HFF-Myc (cell line): ENCODE data around the gene AKR1C2.

Experiments
- DNase-seq: peaks from one replicate; pipeline ENCODE4 v3.0.0-alpha.2; 2011; ENCODE audit warnings: low read depth; ENCODE audit errors: extremely low read depth
- H3K4me3 ChIP-seq: replicated peaks from 2 replicates; pipeline ENCODE4 v1.5.1; 2011; ENCODE audit warnings: low read depth, mild to moderate bottlenecking, control low read depth, low read length
- TF ChIP-seq, protein P1 (sequence below): IDR thresholded peaks from 2 replicates; pipeline ENCODE4 v1.5.1; 2012; ENCODE audit warnings: mild to moderate bottlenecking, low read depth, low read length, control low read depth; ENCODE audit errors: missing control alignments

Gene AKR1C2

GRCh38 chr10:5041471-5042023, 37.9 kb upstream of the AKR1C2 start:
- DNase-seq, result no peak
- no peak overlapping the region for H3K4me3 ChIP-seq
- TF ChIP-seq, protein P1, sequence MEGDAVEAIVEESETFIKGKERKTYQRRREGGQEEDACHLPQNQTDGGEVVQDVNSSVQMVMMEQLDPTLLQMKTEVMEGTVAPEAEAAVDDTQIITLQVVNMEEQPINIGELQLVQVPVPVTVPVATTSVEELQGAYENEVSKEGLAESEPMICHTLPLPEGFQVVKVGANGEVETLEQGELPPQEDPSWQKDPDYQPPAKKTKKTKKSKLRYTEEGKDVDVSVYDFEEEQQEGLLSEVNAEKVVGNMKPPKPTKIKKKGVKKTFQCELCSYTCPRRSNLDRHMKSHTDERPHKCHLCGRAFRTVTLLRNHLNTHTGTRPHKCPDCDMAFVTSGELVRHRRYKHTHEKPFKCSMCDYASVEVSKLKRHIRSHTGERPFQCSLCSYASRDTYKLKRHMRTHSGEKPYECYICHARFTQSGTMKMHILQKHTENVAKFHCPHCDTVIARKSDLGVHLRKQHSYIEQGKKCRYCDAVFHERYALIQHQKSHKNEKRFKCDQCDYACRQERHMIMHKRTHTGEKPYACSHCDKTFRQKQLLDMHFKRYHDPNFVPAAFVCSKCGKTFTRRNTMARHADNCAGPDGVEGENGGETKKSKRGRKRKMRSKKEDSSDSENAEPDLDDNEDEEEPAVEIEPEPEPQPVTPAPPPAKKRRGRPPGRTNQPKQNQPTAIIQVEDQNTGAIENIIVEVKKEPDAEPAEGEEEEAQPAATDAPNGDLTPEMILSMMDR, result no peak

DNA sequence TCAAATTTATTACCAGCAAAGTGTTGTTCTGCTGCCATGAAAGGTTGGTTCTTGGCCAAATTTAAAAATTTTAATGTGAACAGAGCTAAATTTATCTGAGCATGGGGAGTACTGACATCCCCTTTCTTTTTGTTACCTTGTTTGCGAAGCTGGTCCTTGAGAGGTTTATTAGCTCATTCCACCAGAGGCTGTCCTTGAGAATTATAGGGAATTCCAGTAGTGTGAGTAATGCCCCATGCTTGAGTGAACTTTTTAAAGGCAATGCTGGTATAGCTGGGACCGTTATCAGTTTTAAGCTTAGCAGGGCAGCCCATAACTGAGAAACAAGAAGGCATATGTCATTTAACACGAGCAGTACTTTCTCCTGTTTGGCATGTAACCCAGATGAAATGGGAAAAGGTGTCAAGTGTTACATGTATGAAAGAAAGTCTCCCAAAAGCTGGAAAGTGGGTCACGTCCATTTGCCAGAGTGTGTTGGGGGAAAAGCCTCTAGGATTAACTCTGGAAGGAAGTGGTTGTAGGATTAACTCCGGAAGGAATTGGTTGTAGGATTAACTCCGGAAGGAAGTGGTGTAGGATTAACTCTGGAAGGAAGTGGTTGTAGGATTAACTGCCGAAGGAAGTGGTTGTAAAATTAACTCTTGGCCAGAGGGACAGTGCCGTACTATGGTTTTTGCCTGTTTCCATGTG, 37.3 kb upstream of the AKR1C2 start:
- DNase-seq, result no peak
- TF ChIP-seq, protein P1, result no peak
- H3K4me3 ChIP-seq, result no peak overlapping the region

DNA sequence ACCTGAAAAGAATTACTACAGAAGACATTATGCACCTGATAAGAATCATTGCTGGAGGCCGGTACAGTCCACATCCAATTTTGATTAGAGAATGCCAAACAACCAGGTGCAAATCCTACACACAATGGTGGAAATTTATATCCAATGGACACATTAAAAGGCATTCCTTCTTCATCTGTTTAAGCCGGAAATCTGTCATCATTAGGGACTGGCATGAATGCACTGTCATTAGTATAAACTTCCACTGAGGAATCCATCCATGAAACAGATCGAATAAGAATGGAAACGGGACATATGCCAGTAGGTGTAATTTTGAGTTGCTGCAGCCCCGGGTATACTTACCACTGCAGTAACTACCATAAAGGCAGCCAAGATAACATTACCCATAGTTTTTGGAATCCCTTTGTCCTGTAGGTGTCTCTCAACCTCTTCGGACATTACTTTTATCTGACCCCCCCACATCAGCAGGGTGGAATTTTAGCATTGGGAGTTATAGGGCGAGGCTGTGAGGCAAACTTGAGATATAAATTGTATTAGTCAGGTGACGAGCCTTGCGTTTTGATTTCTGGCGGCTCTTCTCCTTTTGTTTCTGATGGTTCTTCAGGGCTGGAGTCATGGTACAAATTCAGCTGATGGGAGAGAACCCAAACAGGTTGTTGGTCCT, 36.5 kb upstream of the AKR1C2 start:
- TF ChIP-seq, protein P1, result no peak
- H3K4me3 ChIP-seq, result no peak overlapping the region
- DNase-seq, result no peak

DNA sequence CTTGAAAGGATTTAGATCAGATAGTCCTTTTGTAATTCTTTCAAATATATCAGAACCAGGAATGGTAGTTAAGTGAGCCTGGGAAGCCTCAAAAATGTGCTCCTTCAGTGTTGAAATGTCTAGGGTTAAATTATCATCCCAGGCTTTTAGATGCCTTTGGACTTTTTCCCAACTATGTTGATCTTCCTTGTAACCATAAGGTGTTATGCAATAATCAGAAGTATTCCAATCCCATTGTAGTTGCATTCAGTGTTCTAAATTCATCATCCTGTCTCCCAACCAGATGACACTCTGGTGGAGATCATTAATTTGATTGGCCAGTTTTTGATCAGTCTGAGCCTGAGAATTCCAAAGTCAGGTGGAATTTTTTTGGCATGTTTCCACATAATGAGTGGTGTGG, 35.1 kb upstream of the AKR1C2 start:
- no peak for DNase-seq
- TF ChIP-seq, protein P1, result no peak
- H3K4me3 ChIP-seq, result no peak overlapping the region

- TF ChIP-seq, protein P1, result no peak
- no peak overlapping the region for H3K4me3 ChIP-seq
- DNase-seq, result no peak
Observed at GRCh38 chr10:5038101-5038500, 34.4 kb upstream of the AKR1C2 start.

DNA sequence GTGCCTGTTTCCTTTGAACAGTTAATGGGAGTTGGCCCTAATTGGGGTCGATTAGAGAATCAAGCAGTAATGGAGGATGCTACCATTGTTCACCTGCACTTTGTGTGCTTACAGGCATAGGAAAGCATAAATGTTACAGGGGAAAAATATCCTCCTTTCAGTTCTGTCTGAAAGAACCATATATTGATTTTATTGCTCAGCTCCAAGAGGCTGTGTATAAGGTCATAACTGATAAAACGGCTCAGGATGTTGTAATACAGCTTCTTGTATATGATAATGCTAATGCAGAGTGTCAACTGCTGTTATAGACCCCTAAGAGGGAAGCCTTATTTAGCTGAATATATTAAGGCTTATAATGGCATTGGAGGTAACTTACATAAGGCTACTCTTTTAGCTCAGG, 32.9 kb upstream of the AKR1C2 start:
- no peak for DNase-seq
- TF ChIP-seq, protein P1, result no peak
- no peak overlapping the region for H3K4me3 ChIP-seq
